CD1c-positive myeloid dendritic cell (primary cell): ENCODE measurements around the gene POLR3K.

ENCODE experiments used
- DNase-seq: peaks from one replicate; pipeline ENCODE4 v3.0.0-alpha.2; 2016; ENCODE audit errors: extremely low spot score

Gene POLR3K

DNA sequence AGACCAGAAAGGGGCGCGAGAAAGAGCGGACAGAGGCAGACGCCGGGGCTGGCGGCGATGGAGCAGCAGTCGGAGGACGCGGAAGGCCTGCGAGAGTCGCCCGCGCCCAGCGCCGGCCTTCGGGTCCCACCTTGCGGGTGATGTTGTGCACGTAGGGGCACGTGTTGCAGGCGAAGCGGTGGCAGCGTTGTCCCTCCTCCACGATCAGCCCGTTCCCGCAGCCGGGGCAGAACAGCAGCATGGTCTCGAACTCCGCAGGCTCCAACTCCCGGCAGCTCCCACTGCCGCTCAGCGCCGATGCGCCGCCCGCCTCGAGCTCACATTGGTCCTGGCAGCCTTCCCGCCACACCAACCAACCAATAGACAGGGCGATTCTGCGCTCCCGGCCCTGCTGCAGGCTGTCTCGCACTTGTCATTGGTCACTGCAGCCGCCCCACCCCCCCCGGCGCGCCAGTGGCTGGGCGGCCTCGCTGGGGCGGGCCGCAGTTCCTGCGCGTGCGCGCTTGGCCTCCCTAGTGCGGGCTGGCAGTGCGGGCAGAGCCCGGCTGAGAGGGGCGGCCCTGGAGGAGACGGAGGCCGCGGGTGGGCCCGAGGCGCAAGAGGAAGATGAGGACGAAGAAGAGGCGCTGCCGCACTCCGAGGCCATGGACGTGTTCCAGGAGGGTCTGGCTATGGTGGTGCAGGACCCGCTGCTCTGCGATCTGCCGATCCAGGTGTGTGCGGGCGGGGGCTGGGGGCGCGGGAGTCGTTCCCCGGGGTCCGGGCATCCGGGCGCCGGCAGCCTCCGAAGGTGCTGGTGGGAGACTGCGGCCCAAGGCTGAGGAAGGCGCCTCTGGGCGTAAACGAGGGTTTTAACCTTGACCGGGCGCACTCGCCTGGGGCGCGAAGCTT is at the start of gene POLR3K, which contains the start of gene SNRNP25:
Gene POLR3K, minus strand, starts transcription at position 263 of the 891 bp plus-strand sequence. Its CDS starts 22 bp downstream, at position 241.
Gene SNRNP25, plus strand, starts transcription at position 483 of the 891 bp plus-strand sequence. Its CDS starts 189 bp downstream, at position 672.
- peak; percentile 98 for DNase-seq

DNA sequence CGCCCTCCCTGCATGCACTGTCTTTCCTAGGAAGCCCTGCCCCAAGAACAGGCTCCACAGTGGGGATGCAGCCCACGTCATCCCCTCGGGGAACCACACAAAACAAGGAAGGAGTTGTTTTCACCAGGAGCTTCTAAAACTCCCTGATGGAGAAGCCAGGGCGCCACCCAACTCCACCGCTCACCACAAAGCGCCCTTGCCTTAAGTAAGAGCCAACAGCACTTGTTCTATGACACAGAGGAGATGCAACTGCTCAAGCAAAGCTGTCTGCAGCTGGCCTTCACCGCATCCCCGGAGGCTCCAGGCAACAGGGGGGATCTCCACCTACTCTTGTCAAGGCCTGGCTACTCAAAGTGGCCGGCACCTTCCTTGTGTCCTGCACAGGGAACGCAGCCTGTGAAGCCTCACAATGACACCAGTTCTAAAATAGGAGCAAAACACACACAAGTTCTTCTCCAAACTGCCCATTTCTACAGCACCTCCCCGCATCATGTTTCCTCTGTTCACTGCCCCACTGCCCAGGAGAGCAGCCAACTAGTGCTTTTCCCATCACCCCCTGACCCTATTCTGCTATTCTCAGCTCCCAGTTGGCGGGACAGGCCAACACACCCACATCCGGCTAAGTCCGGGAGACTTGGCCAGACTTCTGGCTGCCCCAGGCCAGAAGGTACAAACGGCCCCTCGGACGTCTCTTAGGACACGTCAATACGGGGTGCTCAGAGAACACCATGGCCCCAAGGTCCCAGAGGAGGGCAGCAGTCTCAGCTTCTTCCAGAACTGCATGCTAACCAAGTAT is 48.9 kb upstream of the POLR3K start:
- no peak for DNase-seq

DNA sequence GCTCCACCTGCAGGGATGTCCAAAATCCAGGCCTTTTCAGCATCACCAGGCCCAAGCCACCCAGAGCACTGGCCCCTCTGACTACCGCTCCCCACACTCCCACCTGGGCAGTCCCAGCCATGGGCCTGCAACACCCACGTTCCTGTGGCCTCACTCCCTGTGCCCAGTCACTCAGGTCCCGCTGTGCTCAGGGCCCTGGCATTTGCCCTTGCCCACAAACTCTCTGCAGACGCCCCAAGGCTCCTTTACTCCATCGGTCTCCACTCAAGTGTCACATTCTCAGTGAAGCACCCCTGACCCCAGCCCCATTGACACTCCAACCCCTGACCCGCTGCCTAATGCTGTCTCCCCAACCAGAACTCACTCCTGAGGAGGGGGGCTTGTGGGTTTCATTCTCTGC is 48.2 kb upstream of the POLR3K start:
- DNase-seq, result no peak

DNA sequence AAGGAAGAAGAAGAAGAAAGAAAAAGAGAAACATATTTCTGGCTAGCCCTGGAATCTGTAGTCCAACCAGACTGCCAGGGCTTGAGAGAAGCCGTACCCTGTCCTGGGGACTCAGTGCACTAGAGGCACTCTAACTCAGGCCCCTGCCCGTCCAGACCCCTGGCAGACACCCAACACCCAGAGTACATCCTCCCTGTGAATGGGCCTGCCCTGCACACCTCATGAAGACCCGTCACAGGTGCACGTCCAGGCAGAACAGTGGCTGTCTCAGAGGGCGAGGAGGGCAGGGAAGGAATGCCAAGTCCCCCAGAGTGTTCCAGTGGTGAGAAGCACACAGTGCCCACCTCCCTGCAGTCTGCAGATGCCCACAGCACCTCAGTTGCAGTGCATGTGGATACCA is 47.6 kb upstream of the POLR3K start:
- DNase-seq, result no peak

DNA sequence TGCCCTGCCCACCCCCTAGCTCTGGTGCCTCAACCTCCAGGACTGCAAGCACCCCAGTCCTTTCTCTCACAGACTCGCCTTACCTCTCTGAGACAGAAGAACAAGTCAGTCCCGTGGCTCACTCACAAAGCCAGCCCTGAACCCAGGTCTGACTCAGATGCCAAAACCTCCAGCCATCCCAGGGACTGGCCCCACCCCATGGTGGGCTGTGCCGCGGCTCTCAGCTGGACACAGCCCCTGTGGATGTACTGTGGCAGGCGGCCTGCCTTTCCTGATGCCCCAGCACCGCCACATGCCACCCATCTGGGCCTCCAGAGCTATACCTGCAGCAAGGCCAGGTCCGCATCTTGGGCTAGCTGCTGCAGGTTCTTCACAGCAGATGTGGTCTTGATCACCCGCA is 44.4 kb upstream of the POLR3K start:
- no peak for DNase-seq

DNA sequence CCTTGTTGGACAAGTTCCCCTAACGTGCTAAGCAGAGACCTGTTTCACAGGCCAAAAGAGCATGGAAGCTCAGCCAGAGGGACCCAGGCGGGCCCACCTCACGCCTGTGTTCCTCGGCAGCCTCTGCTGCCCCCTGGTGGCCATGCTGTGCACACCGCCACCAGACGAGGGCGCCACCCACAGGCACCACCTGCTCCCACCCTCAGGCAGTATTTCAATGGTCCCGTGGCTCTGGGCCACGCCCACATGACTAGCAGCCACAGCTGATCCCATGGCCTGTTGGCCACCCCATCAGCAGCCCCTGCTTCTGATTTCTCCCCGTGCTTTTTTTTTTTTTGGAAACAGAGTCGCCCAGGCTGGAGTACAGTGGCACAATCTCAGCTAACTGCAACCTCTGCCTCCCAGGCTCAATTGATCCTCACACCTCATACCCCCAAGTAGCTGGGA is 43.5 kb upstream of the POLR3K start:
- DNase-seq, result peak; percentile 94

DNA sequence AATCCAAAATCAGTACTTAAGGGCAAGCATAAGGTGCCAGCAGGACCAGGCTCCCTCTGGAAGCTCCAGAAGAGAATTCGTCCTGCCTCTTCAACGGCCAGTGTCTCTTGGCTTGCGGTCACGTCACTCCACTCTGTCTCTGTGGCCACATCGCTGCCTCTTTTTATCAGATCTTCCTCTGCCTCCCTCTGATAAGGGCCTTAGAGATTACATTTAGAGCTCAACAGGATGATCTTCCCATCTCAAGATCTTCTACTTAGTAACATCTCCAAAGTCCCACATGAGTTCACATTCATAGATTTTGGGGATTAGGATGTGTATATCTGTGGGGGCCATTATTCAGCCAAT is 41.5 kb upstream of the POLR3K start:
- no peak for DNase-seq

DNA sequence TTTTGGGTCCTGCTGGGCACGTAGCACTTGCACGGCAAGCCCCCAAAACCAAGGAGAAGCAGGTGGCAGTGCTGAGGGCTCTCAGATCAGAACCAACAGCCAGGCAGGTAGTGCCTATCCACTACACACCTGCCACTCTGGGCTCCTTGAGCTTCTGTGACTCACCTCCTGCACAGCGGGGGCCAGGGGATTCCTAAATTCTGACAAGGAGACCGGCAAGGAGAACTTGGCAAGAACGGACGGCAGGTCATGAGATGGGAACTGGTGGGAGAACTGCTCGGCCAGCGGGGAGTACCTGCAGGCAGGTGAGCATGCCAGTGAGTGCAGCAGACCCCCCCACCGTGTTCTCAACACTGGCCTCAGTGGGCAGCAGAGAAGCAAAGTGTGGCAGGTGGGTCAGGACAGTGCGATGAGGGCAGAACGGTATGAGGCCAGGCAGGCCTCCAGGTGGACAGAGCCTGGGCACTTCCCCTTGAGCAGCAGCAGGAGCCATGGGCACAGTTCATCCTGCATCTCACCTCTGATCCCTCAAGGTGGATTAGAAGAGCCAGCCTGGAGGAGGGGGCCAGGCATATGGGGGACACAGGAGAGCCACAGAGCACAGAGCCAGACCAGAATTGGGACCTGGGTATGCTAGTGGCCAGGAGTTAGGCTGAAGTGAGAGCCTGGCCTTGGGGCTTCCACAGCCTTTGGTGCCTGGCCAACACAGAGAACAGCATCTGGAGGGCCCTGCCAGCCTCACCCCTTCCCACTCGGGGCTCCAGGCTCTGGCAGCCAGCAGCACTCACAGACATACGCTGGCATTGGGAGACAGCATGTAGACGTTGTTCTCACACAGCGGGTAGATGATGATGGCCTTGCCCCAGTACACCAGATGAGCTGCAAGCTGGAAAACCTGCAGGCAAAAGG is 39.3 kb upstream of the POLR3K start:
- no peak for DNase-seq

DNA sequence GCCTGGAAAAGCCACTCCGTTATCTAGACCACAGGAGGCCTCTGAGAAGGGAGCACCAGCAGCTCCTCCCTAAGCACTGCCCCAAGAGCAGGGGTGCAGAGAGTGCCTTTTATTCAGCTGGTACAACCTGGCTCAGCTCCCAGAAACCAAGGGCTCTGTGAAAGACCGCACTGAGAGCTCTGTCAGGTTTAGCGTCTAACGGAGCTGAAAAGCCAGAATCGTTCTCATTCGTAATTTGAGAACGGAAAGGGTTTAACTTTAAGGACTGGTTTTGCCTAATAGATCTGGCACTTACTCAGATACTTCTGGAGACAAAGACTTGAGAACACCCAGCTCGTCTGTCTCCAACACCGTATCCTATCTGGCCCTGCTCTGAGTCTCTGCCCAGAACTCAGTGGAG is 38.1 kb upstream of the POLR3K start:
- no peak for DNase-seq

DNA sequence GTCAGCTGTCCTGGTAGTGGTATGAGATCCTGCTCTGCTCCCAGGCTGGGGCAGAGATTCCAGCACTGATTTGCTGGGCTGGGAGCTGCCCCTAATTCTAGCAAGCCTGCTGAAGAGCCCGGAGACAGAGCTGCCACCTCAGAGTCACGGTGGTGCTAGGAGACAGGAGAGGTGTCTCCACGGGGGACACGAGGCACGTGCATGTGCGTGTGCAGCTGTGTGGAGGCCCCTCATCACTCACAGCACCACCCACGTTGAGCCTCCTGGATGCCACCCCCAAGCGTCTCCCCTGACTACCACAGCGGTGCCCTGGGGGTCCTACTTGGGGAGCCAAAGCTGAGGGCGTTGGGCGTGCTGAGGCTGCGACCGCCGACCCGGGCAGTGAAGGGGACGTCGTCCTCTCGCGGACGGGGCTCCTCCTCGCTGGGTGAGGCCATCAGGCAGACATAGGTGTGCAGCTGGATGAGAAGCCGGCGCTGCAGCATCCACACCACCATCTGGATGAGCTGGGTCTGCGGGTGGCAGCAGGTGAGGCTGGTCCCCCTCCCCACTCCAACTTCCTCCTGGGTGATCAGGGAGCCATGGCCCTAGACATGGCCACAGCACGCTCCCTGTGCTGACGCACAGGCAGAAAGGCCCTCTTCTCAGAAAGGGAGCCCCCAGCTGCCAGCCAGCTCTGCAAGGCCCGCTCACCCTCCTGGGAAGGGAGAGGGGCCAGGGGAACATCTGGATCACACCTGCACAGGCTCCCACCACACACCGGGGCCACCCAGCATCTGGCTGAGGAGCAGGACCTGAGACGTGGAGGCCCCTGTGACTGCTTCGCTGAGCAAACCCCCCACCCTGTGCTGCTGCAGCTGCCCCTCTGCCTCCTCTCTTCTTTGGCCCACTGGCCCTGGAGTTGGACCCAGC is 36.2 kb upstream of the POLR3K start:
- no peak for DNase-seq

DNA sequence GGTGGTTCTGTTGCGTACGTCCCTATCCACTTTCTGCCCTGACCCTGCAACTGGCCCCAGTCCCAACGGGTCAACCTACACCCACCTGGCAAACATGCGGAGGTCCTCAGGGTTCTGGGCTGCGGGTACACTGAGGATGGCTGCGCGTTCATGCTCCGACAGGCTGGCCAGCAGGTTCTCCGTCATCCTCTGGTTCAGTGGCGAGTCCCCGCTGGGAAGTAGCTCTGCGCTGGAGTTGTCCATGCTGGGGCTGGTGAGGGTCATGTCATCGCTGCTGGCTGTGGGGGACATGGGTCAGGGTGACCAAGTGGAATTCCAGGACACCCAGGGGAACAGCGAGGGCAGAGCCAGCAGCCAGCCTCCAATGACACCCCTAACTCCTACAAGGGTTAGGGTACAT is 35.2 kb upstream of the POLR3K start:
- DNase-seq, result no peak

DNA sequence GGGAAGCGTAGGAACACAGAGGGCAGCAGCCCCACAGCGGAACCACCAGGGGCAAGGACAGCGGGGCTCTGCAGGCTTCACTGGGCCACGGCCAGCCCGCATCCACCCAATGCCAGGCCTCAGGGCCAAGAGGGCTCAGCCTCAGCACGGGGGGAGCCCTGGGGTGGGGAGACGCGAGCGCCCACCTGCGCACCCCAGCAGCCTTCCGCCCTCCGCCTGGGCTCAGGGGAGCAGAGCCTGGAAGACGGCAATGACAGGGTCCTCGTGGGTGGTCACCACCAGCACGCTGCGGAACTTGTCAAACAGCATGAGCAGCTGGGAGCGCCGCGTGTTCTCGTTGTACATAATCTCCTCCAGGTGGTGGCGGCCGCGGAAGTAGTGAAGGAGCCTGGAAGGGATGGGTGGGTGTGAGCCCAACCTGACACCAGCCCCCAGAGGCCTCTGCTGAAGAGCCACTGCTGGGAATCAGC is 33.1 kb upstream of the POLR3K start:
- DNase-seq, result no peak

DNA sequence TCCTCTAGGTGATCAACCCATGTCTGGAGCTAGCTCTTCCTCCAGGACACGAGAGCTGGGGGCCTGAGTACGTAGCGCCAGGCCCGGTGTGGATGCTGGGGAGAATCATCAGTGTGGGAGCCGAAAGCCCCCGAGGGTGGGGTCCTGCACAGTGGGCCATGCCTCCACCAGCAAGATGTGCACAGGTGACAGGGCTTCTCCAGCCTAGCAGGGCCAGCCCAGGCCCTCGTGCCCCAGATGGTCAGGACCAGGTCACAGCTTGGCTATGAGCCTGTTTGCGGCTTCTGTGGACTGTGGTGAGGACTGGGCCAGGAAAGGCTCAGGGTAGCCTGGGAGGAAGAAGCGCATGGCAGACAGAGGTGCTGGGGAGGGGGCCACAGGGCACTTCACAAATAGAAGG is 32.5 kb upstream of the POLR3K start:
- DNase-seq, result no peak

DNA sequence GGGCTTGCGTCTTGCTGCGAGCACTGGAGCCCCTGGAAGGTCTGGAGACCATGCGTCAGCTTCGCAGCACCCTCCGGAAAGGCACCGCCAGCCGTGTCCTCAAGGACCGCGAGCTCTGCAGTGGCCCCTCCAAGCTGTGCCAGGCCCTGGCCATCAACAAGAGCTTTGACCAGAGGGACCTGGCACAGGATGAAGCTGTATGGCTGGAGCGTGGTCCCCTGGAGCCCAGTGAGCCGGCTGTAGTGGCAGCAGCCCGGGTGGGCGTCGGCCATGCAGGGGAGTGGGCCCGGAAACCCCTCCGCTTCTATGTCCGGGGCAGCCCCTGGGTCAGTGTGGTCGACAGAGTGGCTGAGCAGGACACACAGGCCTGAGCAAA is 32.0 kb upstream of the POLR3K start:
- DNase-seq, result no peak

DNA sequence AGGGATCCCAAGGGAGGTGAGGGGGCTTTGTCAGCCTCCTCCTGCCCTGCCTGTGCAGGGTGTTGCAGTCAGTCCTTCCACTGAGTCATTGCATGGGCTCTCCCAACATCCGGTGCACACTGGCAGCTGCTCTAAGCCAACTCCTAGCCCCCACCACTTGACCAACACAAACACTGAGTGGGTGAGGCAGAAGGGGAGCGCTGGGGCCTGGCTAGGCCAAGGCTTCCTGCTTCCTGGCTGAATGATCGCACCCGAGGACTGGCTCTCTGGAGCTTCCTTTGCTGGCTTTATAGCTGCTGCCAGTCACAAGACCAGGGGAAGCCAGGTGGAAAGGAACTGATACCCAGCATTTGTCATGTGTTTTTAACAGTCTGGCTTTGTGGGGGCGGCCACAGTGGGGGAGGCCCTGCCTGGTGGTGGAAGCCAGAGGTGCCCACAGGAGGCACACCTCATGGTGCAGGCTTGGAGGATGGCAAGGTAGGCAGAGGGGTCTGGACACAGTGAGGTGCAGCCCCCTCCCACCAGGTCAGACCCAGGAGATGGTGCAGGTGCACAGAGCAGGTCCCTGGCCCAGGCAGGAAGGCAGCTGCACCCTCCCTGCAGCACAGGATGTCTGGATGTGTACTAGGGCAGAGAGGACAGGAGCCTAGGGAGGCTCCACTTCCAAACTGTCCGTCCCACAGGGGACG is 31.5 kb upstream of the POLR3K start:
- peak; percentile 90 for DNase-seq

DNA sequence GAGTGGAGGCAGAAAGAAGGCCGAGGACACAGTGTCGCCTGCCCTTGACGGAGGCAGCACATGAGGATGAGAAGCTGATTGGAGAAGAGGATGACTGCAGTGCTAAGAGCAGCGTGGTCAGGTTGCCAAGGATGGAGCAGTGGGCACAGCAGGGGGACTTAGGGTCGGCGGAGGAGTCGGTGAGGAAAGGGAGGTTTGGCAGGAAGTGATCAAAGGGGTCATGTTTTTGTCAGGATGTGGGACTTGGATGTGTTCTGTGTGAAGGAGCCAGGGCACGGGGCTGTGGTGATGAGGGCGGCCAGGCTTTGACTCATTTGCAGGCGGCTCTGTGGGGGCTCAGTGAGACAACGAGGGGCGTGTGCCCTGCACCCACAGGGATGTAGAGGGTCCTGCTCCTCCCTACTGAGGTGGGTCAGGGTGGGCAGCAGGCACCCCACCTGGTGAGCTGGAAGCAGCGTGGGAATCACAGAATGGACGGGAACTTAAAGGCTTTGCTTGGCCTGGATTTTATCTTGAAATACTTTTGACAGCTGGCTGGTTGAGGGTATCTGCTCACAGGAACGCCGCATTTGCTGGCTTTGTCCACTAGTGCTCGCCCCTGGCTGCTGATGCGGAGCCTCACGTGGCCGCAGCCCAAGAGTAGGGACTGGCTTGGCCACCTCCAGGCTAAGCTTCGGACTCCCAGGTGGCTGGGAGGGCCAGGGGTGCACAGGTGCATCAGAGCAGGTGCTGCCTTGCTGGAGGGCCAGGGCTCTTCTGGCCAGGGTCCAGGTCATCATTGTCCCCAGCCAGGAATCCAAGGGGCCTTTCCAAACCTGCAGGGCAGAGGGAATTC is 30.6 kb upstream of the POLR3K start:
- DNase-seq, result no peak

DNA sequence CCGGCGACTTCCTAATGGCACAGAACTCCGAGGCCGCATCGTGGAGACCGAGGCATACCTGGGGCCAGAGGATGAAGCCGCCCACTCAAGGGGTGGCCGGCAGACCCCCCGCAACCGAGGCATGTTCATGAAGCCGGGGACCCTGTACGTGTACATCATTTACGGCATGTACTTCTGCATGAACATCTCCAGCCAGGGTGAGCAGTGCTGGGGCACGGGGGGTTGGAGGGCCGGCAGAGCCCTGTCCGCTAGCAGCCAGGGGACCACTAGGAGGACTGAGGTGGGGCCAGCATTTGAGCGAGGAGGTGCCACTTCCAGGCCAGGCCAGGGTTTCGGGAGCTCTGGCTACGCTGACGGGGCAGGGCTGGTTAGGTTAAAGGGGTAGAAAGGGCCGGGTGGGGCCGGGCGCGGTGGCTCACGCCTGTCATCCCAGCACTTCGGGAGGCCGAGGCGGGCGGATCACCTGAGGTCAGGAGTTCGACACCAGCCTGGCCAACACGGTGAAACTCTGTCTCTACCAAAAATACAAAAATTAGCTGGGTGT is 29.7 kb upstream of the POLR3K start:
- no peak for DNase-seq

DNA sequence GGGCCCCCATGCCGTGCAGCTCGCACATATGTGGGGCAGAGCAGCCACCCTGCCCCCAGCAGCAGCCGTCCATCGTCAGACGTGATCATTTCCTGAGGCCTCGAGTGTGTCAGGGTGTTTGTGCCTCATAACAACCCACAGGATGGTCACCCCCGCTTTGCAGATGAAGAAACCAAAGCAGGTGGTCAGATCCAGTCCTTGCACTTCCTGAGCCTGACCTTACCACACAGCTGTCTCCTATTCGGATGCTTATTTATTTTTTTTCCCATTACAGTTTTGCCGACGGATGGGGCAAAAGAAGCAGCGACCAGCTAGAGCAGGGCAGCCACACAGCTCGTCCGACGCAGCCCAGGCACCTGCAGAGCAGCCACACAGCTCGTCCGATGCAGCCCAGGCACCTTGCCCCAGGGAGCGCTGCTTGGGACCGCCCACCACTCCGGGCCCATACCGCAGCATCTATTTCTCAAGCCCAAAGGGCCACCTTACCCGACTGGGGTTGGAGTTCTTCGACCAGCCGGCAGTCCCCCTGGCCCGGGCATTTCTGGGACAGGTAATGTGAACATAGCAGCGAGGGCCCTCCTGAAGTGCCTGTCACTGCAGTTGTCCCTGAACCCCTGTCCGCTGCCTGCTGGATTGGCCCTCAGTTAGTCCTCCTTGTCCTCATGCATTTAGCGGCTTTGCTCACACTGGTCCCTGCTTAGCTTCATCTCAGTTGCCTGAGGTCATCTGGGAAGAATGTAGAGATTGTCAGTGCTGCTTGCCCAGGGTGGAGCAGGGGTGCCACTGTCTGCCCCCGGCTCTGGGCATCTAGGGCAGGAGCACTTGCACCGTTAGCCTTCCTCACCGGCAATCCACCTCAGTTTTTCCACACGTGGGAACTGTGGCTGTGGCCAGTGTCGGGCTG is 26.0 kb upstream of the POLR3K start:
- no peak for DNase-seq
